EL (cell line): Measurements from ENCODE around the gene SLMAP.
"Not testable (repeated sequence)": the region's sequence is repeated elsewhere in the genome, so short reads cannot be mapped to it uniquely, and the experiment has no call there.

Experiments
- DNase-seq: peaks from one replicate; pipeline ENCODE4 v3.0.0-alpha.2; 2016

Gene SLMAP

GRCh38 chr3:57794501-57794900 lies 38.4 kb downstream of the SLMAP start:
- no peak for DNase-seq

- DNase-seq, result no peak
Measured at GRCh38 chr3:57794951-57795350, 38.8 kb downstream of the SLMAP start.

DNA sequence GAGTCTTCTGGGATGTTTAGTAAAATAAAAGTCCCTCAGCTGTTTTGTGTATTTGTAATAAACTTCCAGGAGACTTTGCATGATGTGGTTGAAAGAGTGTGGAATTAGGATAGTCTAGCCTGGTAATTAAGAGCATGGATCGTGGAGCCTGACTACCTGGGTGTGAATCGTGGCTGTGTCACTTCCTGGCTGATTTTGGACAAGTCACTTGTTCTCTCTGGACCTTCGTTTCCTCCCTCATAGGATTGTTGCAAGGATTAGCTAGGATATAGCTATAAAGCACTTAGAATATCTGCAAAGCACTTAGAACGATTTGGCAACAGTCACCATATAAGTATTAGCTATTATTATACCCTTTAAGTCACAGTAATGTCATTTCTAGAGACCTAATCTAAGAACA lies 40.2 kb downstream of the SLMAP start:
- DNase-seq, result peak; percentile 27

DNA sequence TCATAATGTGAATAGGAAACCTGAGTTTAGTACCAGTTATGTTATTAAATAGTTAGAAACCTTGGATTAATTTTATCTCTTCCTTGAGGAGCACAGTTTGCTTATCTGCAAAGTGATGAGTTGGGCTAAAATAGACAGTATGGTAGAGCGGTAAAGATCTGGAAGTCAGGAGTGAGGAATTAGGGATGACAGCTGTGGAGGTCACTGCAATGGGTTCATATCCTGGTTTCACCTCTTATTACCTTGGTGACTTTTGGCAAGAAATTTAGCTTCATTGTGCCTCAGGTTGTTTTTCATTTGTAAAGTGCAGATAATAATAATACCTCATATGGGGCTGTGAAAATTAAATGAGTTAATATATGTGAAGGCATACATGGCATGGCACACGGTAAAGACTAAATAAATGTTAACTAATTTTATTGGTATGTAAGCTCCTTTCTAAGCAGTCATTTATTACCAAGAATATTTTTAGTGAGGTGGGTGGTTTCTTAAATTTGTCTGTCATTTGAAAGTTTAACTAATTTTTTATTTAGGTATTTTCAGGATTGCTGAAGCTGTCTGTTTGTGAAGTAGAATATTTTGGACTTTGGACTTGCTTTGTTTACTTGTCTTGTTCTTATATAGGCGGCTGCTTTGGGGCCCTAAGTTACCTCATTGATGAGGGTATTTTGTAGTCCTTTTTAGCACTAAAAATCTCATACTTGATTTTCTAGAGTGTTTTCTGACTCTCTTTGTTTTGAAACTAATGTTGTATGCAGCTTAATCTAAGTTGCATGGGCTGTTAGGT lies 41.8 kb downstream of the SLMAP start:
- no peak for DNase-seq

- DNase-seq, result peak; percentile 93
Measured at GRCh38 chr3:57803647-57804081, 47.6 kb downstream of the SLMAP start.

- no peak for DNase-seq
Measured at GRCh38 chr3:57805266-57805665, 49.2 kb downstream of the SLMAP start.

DNA sequence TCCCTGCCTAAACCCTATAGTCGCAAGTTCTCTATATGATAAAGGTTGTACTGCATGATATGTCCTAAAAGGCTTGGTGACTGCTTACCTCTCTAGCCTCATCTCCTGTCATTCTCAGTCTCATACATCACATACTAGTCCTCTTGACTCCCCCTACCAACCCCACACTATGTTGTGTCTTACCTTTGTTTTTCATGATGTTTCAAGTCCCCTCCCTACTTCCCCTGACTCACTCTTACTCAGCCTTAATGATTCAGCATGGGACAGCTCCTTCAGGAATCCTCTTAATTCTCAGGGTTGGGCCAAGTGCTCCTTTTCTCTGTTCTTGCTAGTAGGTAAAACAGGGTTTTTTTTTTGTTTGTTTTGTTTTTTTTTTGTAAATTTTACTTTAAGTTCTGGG lies 49.6 kb downstream of the SLMAP start:
- peak; percentile 81 for DNase-seq

GRCh38 chr3:57806195-57806594 lies 50.1 kb downstream of the SLMAP start:
- DNase-seq, result not testable (repeated sequence)

GRCh38 chr3:57808961-57809608 lies 53.0 kb downstream of the SLMAP start:
- no peak for DNase-seq

DNA sequence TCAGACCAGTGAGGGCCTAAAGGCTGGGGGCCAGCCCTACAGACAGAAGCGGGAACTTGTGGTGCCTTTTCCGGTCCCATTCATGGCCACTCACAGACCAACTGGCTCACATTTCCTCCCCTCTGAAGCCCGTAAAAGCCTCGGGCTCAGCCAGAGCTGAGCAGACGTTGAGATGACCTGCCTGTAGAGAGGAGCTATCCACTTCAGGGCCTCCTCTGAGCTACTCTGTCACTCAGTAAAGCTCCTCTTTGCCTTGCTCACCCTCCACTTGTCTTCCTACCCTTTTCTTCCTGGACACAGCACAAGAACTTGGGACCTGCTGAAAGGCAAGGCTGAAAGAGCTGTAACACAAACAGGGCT lies 53.5 kb downstream of the SLMAP start:
- DNase-seq, result no peak

DNA sequence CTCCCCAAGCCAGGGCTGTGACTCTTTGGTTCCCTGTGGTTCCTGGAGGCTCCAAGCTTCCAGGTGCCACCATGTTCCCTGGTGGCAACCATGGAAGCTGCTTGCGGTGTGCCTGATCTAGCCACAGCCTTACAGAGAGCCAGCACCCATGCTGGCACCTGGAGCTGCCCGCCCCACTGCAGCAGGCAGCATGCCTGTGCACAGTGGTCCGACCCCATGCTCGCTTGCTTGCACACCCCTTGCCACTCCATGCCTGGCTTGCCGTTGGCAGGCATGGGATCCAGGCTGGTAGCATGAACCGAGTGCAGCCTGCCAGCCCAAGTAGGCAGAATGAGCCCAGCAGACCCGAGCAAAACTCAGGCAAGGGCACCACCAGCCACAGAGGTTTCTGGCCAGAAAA lies 53.9 kb downstream of the SLMAP start:
- no peak for DNase-seq

- no peak for DNase-seq
Measured at GRCh38 chr3:57810471-57811137, 54.5 kb downstream of the SLMAP start.

DNA sequence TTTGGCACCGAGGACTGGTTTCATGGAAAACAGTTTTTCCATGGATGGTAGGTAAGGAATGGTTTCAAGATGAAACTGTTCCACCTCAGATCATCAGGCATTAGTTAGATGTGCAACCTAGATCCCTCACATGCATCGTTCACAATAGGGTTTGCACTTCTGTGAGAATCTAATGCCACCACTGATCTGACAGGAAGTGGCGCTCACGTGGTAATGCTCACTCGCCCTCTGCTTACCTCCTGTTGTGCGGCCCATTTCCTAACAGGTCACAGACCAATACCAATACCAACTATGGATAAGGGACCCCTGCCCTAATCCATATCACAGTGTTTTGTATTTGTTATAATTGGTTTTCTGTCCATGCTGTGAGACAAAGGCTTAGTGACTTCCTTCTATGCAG lies 58.9 kb downstream of the SLMAP start:
- no peak for DNase-seq

GRCh38 chr3:57816471-57817095 lies 60.5 kb downstream of the SLMAP start:
- peak; percentile 37 for DNase-seq

DNA sequence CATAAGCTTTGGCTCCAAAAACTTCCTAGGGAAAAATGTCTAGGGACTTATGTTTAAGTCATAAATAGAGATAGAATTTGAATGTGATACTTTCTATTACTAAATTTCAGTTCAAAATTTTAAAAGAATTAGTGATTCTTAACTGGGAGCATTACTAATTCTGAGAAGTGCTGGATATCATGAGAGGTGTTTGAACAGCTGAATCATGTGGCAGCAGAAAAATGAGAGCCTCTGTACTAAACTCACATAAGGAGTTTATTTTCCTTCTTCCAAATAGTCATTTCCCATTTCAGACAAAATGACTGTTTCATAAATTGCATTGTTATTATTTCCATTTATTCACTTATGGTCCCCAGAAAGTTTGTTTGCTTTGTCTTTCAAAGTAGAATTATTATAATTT lies 62.7 kb downstream of the SLMAP start:
- no peak for DNase-seq

DNA sequence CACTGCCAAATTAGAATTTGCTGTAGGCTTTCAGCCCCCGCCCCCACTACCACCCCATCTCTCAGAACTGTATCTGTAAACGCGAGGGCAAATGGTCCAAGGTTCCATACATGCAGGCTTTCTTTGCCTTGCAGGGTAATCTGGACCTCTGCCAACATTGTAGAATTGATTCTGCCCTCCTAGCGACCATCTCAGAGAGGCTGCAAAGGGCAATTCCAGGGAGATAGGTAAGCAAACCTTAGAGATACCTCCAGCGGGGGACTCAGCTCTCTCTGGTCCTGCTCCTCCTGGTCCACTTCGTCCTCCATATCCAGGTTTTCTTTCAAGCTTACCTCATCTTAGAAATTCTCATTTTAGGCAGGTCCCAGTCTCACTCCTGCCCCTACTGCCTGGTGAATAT lies 64.4 kb downstream of the SLMAP start:
- DNase-seq, result no peak

DNA sequence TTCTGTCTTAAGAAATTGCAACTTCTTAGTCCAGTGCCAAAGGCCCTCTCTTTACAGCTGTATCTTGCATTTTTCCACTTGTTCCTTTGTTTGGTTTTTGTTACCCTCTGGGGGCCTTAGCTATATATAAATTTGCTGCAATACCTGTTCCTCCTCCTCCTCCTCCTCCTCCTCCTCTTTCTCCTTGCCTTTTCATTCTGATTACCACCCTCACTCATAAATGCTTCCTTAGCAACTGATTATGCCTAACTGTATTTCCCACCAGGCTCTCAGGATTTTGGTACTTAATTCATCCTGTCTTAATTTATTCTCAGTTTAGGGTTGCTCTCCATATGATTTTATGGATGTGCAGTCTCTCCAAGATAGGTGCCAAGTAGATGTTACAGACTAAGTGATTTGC lies 65.7 kb downstream of the SLMAP start:
- no peak for DNase-seq

DNA sequence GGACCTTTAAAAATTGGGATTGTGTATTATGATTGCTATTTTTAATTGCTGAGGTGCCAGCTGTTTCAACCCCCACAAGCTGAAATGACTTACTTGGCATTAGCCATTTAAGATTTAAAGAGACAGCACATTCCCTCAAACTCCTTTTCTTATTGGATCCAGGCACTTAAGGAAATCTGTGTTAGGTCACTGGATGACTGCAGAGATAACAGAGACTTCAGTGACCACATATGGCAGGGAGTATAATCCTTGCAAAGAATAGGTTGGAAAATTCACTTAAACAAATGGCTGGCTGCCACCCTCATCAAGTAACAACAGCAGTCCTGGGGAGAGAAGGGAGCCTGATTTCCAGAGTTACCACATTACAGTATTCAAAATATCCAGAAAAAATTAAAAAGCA lies 66.6 kb downstream of the SLMAP start:
- DNase-seq, result no peak

GRCh38 chr3:57825116-57825515 lies 69.0 kb downstream of the SLMAP start:
- no peak for DNase-seq

- DNase-seq, result no peak
Measured at GRCh38 chr3:57826245-57826951, 70.3 kb downstream of the SLMAP start.

GRCh38 chr3:57826952-57827723 lies 71.0 kb downstream of the SLMAP start:
- DNase-seq, result no peak

DNA sequence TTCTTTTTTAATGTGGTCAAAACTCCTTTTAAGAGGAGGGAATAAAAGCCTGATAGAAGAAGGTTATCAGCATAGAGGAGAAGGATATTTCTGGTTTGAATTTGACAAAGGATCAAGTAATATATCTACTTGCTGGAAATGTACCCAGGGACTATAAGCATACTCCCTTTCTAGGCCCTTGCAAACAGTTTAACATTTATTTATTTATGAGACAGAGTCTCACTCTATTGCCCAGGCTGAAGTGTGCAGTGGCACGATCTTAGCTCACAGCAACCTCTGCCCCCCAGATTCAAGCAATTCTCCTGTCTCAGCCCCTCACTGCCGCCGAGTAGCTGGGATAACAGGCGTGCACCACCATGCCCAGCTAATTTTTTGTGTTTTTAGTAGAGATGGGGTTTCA lies 71.6 kb downstream of the SLMAP start:
- DNase-seq, result no peak
